Measurements from ENCODE around the gene CACNA2D1. TPM values are rescaled to one million over a fixed set of nuclear protein-coding genes. Genes with fewer than 3 reads are reported as not detected.

The CACNA2D1 gene
- total RNA-seq, 1 experiment from 2014 or later: 36.2 TPM

DNA sequence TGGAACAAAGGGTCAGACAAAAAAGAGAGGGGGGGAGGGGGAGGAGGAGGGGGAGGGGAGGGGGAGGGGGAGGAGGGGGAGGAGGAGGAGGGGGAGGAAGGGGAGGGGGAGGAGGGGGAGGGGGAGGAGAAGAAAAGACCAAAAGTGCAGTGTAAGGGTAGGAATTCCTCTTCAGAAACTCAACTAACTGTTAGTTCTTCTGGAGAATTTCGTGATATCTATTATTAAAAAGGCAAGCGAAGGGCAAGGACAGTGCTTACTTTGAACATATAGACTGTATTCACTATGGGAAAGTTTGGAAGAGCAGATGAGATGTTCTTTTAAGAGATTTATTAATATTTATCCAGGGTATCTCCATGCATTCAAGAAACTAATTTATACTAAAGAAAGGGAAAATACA is 258.1 kb downstream of the CACNA2D1 start:
- H3K4me1 ChIP-seq (ENCODE audit: insufficient read depth, low read length): peaks cover 3% of the 10 kb centered on the region; the same call in 1 of the 2 replicates
- no CpG with 5 or more reads among the region's 2 CpGs for WGBS (ENCODE audit: extremely low coverage, insufficient read length, low lambda C conversion rate)
- H3K4me2 ChIP-seq (ENCODE audit: insufficient read depth, insufficient read length, low read length): no peak overlapping the region
- no peak overlapping the region for H3K18ac ChIP-seq (ENCODE audit: insufficient read length, low read depth, low read length)
- no peaks in the 10 kb centered on the region for H3K23me2 ChIP-seq (ENCODE audit: insufficient read length, low read depth, low read length, poor library complexity, severe bottlenecking)
- Mint-ChIP-seq H3K27me3 (ENCODE audit: low read depth) (no peaks in the 10 kb centered on the region), H3K4me3 (no peak overlapping the region), H3K27ac (no peak overlapping the region), H3K9me3 (peaks cover 2 to 7% of the 10 kb centered on the region in 2 experiments; a peak in 3 of 5 replicates), H3K4me1 (peaks cover 14 to 26% of the 10 kb centered on the region in 2 experiments), H3K36me3 (ENCODE audit: insufficient read depth in 1 of 3, low read depth in 3 of 3) (peaks cover 3 to 15% (median 4%) of the 10 kb centered on the region in 3 experiments; a peak in 6 of 7 replicates)
- no peaks in the 10 kb centered on the region for H3K79me1 ChIP-seq (ENCODE audit: insufficient read depth, low read depth, low read length, poor library complexity, severe bottlenecking)
- H3K4ac ChIP-seq (ENCODE audit: low read depth, low read length): no peak overlapping the region
- no peak overlapping the region for H2BK20ac ChIP-seq (ENCODE audit: low read depth, low read length, poor library complexity, severe bottlenecking)
- no peak overlapping the region for H2AFZ ChIP-seq (ENCODE audit: low read length)
- H2BK15ac ChIP-seq (ENCODE audit: low read depth, low read length): no peak overlapping the region
- H3K27ac ChIP-seq (ENCODE audit: insufficient read length, low read depth, low read length): no peak overlapping the region
- H3K9me3 ChIP-seq (ENCODE audit: control insufficient read depth, low read depth, low read length): no peaks in the 10 kb centered on the region
- no peak overlapping the region for H3K23ac ChIP-seq (ENCODE audit: insufficient read length, low read depth, low read length)
- no peak overlapping the region for H4K8ac ChIP-seq (replicated peaks; ENCODE audit: insufficient read length, low read depth, low read length)
- no peak overlapping the region for H2AK5ac ChIP-seq (ENCODE audit: insufficient read length, low read length)
- H3K14ac ChIP-seq (ENCODE audit: insufficient read depth, low read length): no peak overlapping the region
- H2BK5ac ChIP-seq (ENCODE audit: insufficient read length, low read length): no peak overlapping the region
- no peaks in the 10 kb centered on the region for H4K20me1 ChIP-seq (ENCODE audit: control insufficient read depth, insufficient read depth, insufficient read length)
- H3K79me2 ChIP-seq (ENCODE audit: insufficient read depth, low read length): no peaks in the 10 kb centered on the region
- H3K27me3 ChIP-seq (ENCODE audit: insufficient read depth, low read length): no peaks in the 10 kb centered on the region
- no peak overlapping the region for H2BK120ac ChIP-seq (ENCODE audit: low read depth, low read length, poor library complexity, severe bottlenecking)
- no peak overlapping the region for H4K91ac ChIP-seq (ENCODE audit: insufficient read length, low read depth, low read length)
- no peak overlapping the region for H2BK12ac ChIP-seq (ENCODE audit: insufficient read length, low read depth, low read length)
- H3K9ac ChIP-seq (ENCODE audit: extremely low read depth, insufficient read length, low read length): no peak overlapping the region
- no peak overlapping the region for H3K56ac ChIP-seq (ENCODE audit: insufficient read length, low read depth, low read length)
- no peak for DNase-seq
- no peak overlapping the region for H4K5ac ChIP-seq (ENCODE audit: insufficient read length, low read depth, low read length)
- TF ChIP-seq, protein P1, sequence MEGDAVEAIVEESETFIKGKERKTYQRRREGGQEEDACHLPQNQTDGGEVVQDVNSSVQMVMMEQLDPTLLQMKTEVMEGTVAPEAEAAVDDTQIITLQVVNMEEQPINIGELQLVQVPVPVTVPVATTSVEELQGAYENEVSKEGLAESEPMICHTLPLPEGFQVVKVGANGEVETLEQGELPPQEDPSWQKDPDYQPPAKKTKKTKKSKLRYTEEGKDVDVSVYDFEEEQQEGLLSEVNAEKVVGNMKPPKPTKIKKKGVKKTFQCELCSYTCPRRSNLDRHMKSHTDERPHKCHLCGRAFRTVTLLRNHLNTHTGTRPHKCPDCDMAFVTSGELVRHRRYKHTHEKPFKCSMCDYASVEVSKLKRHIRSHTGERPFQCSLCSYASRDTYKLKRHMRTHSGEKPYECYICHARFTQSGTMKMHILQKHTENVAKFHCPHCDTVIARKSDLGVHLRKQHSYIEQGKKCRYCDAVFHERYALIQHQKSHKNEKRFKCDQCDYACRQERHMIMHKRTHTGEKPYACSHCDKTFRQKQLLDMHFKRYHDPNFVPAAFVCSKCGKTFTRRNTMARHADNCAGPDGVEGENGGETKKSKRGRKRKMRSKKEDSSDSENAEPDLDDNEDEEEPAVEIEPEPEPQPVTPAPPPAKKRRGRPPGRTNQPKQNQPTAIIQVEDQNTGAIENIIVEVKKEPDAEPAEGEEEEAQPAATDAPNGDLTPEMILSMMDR (conservative IDR thresholded peaks at IDR 0.05): no peak
- no peak overlapping the region for H3T11ph ChIP-seq (ENCODE audit: low read length)
